WTC11 (cell line): Measurements from ENCODE around the gene PNMA1.

Experiments
- CTCF ChIP-seq: fragments of 200-600 bp; IDR thresholded peaks from 2 replicates; pipeline ENCODE4 v1.8.0; 2022; ENCODE audit warnings: antibody characterized with exemption
- ESRRA ChIP-seq: sonication (generic); formaldehyde crosslinking; IDR thresholded peaks from 2 replicates; pipeline ENCODE4 v1.8.1; 2022; ENCODE audit warnings: mild to moderate bottlenecking, missing genetic modification reagents, borderline replicate concordance
- SMAD4 ChIP-seq: sonication (generic); formaldehyde crosslinking; IDR thresholded peaks from 2 replicates; pipeline ENCODE4 v1.8.0; 2022; ENCODE audit warnings: mild to moderate bottlenecking, missing genetic modification reagents
- USF1 ChIP-seq: sonication (generic); formaldehyde crosslinking; IDR thresholded peaks from 2 replicates; pipeline ENCODE4 v1.8.0; 2022; ENCODE audit warnings: mild to moderate bottlenecking, missing genetic modification reagents

GRCh38 chr14:73678698-73679097 lies 35.5 kb downstream of the PNMA1 start:
- TF ChIP-seq SMAD4 (CRISPR knock-in tag) (no peak), ESRRA (no peak), CTCF (no peak), USF1 (CRISPR knock-in tag) (no peak)
